ENCODE results near the gene VDAC1.

The VDAC1 gene

DNA sequence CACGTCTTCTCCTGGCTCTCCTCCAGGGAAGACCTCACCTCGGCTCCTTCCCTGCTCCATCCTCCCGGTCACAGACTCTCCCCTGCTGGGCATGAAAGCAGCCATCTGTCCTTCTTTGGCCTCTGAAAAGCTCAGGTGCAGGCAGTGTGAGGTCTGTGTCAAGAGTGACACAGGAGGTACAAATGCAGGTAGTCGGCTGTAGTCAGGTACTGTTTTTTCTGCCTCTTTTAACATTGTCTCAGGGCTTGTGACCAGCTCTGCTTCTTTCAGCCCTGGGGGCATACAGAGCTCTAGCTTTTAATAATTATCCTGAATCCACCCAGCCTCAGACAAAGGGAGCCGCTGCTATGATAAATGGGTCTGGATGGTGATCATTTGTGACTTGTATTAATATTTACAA, 82.8 kb downstream of the VDAC1 start:
- no peak for DNase-seq
